Measurements from ENCODE around the gene PDE1A. TPM values are rescaled to one million over a fixed set of nuclear protein-coding genes. Genes with fewer than 3 reads are reported as not detected.

Gene PDE1A
- polyA plus RNA-seq, 1 experiment, result 1.0 TPM

GRCh38 chr2:182365855-182366254, 61.0 kb downstream of the PDE1A start:
- H3K36me3 ChIP-seq (ENCODE audit: control insufficient read depth, insufficient read depth, low read length), result no peaks in the 10 kb centered on the region
- CTCF ChIA-PET, result no interaction called here
- H3K27me3 ChIP-seq (ENCODE audit: control insufficient read depth, insufficient read depth, low read length), result no peaks in the 10 kb centered on the region
- TF ChIP-seq CTCF (IDR thresholded peaks at IDR 0.05; ENCODE audit: insufficient read depth, low read depth, low read length), result no peak
- DNase-seq (ENCODE audit: low read depth), result no peak
- H3K4me3 ChIP-seq (ENCODE audit: low read depth, low read length), result no peak overlapping the region
- POLR2A ChIA-PET, result no interaction called here

DNA sequence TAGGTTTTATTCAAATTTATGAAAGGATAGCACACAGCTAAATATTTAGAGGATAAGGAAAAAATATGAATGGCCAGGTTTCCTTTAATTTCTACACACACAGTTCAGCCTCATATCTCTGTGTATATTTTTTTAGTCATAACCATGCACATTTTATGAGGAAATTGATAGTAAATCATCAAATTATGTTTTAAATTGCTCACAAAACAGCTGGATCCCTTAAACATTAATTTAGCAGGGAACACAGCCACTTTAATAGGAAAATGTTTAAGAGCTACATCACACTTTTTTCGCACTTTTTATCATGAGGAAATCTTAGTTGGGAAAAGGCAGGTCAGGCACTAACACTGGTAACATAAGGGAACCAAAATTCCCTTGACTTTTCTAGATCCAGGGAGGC, 65.4 kb downstream of the PDE1A start:
- no peak overlapping the region for H3K4me3 ChIP-seq (ENCODE audit: low read depth, low read length)
- no peak for TF ChIP-seq CTCF (IDR thresholded peaks at IDR 0.05; ENCODE audit: insufficient read depth, low read depth, low read length)
- CTCF ChIA-PET, result no interaction called here
- H3K36me3 ChIP-seq (ENCODE audit: control insufficient read depth, insufficient read depth, low read length), result no peaks in the 10 kb centered on the region
- no peaks in the 10 kb centered on the region for H3K27me3 ChIP-seq (ENCODE audit: control insufficient read depth, insufficient read depth, low read length)
- POLR2A ChIA-PET, result no interaction called here
- DNase-seq (ENCODE audit: low read depth), result no peak

DNA sequence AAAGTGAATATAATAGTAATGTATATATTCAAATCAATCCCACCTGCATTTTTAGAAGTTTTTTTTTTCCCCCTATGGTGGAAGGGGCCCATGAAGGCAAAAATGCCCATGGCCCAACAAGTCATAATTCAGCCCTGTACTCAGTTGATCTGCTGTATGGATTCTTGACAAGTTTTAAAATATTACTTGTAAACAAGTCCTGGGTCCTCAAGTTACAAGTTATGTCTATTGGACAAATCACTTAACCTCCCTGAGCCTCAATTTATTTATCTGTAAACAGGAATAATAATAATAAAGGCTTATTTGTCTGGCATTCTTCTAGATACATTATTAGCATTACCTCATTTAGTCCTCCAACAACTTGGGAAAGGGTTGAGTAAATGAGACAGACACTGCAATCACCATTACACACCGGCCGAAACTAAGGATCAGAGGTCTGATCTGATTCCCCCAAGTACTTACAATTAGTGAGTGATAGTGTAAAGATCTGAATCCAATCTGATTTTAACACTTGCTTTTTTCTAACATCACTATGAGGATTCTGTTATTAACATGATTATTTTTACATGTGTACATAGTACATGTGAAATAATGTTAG, 66.1 kb downstream of the PDE1A start:
- POLR2A ChIA-PET, result no interaction called here
- Histone ChIP-seq H3K4me3 (ENCODE audit: low read depth, low read length) (no peak overlapping the region), H3K36me3 (ENCODE audit: control insufficient read depth, insufficient read depth, low read length) (no peaks in the 10 kb centered on the region), H3K27me3 (ENCODE audit: control insufficient read depth, insufficient read depth, low read length) (no peaks in the 10 kb centered on the region)
- DNase-seq (ENCODE audit: low read depth), result no peak
- no peak for TF ChIP-seq CTCF (IDR thresholded peaks at IDR 0.05; ENCODE audit: insufficient read depth, low read depth, low read length)
- CTCF ChIA-PET, result no interaction called here

- Histone ChIP-seq H3K27me3 (ENCODE audit: control insufficient read depth, insufficient read depth, low read length) (no peaks in the 10 kb centered on the region), H3K4me3 (ENCODE audit: low read depth, low read length) (no peak overlapping the region), H3K36me3 (ENCODE audit: control insufficient read depth, insufficient read depth, low read length) (no peaks in the 10 kb centered on the region)
- no peak for DNase-seq (ENCODE audit: low read depth)
- POLR2A ChIA-PET, result no interaction called here
- no peak for TF ChIP-seq CTCF (IDR thresholded peaks at IDR 0.05; ENCODE audit: insufficient read depth, low read depth, low read length)
- CTCF ChIA-PET, result interaction anchor here (1.5 kb wide), 1 partner anchor 9 kb away, joined by 4 read pairs; no protein-coding TSS in a partner anchor
Observed at GRCh38 chr2:182359990-182360662, 66.7 kb downstream of the PDE1A start.

GRCh38 chr2:182359027-182359989, 67.5 kb downstream of the PDE1A start:
- H3K4me3 ChIP-seq (ENCODE audit: low read depth, low read length), result no peak overlapping the region
- no peak for DNase-seq (ENCODE audit: low read depth)
- no peak for TF ChIP-seq CTCF (IDR thresholded peaks at IDR 0.05; ENCODE audit: insufficient read depth, low read depth, low read length)
- H3K36me3 ChIP-seq (ENCODE audit: control insufficient read depth, insufficient read depth, low read length), result no peaks in the 10 kb centered on the region
- POLR2A ChIA-PET, result interaction anchor here (0.6 kb wide), 1 partner anchor 276 kb away, joined by 4 read pairs; no protein-coding TSS in a partner anchor
- CTCF ChIA-PET, result interaction anchor here (0.6 to 1.5 kb wide), 2 partner anchors 10 to 1607 kb away, joined by 3 to 4 read pairs; no protein-coding TSS in a partner anchor
- no peaks in the 10 kb centered on the region for H3K27me3 ChIP-seq (ENCODE audit: control insufficient read depth, insufficient read depth, low read length)
